Endometrial microvascular endothelial cells (primary cell): ENCODE measurements around the gene ZNF791. TPM values are rescaled to one million over a fixed set of nuclear protein-coding genes. Genes with fewer than 3 reads are reported as not detected.
"Not testable (repeated sequence)": the region's sequence is repeated elsewhere in the genome, so short reads cannot be mapped to it uniquely, and the experiment has no call there.

Experiments used
- in situ Hi-C: cut with HindIII; loops from 2 replicates; pipeline ENCODE4 v1.10.0; 2017; ENCODE audit warnings: low sequenced_read_pairs, low pct_unique_long_range_greater_than_20kb; ENCODE audit errors: inconsistent ontology term
- total RNA-seq: library from RNA; depleted of rRNA; stranded (reverse); fragments of >200 nt; gene quantifications from one replicate; pipeline ENCODE4 v1.2.3, GENCODE V29; 2015; ENCODE audit errors: inconsistent ontology term

ZNF791 gene
- total RNA-seq, 1 donor from 2014 or later = 10.0 TPM

- in situ Hi-C loops = no loop called here
Measured at GRCh38 chr19:12664406-12665280, 53.9 kb downstream of the ZNF791 start.

- in situ Hi-C loops = no loop called here
Measured at GRCh38 chr19:12665281-12665573, 54.5 kb downstream of the ZNF791 start.

- in situ Hi-C loops = no loop called here
Measured at GRCh38 chr19:12665671-12666264, 55.0 kb downstream of the ZNF791 start.

GRCh38 chr19:12666265-12667048 is 55.7 kb downstream of the ZNF791 start, which contains the start of the genes MAN2B1 and WDR83:
Gene MAN2B1, minus strand, starts transcription at chr19:12666742. Its CDS starts 41 bp downstream, at chr19:12666701.
Gene WDR83, plus strand, starts transcription at chr19:12666807. Its CDS starts 2,984 bp downstream, at chr19:12669791.
- in situ Hi-C loops = no loop called here

GRCh38 chr19:12667731-12668302 is 57.1 kb downstream of the ZNF791 start:
- in situ Hi-C loops = no loop called here

- in situ Hi-C loops = no loop called here
Measured at GRCh38 chr19:12668346-12668745, 57.6 kb downstream of the ZNF791 start.

GRCh38 chr19:12668932-12669269 is 58.2 kb downstream of the ZNF791 start:
- in situ Hi-C loops = no loop called here

GRCh38 chr19:12669270-12670158 is 58.8 kb downstream of the ZNF791 start:
- in situ Hi-C loops = no loop called here

GRCh38 chr19:12670159-12670928 is 59.6 kb downstream of the ZNF791 start:
- in situ Hi-C loops = no loop called here

GRCh38 chr19:12672744-12673143 is 62.0 kb downstream of the ZNF791 start:
- in situ Hi-C loops = no loop called here

GRCh38 chr19:12675399-12675798 is 64.7 kb downstream of the ZNF791 start:
- in situ Hi-C loops = no loop called here

- in situ Hi-C loops = no loop called here
Measured at GRCh38 chr19:12675940-12676339, 65.2 kb downstream of the ZNF791 start.

GRCh38 chr19:12676384-12676792 is 65.7 kb downstream of the ZNF791 start:
- in situ Hi-C loops = no loop called here

GRCh38 chr19:12676928-12677327 is 66.2 kb downstream of the ZNF791 start:
- in situ Hi-C loops = no loop called here

- in situ Hi-C loops = not testable (repeated sequence)
Measured at GRCh38 chr19:12678039-12678438, 67.3 kb downstream of the ZNF791 start.

GRCh38 chr19:12680034-12680433 is 69.3 kb downstream of the ZNF791 start:
- in situ Hi-C loops = no loop called here

- in situ Hi-C loops = no loop called here
Measured at GRCh38 chr19:12681074-12681987, 70.6 kb downstream of the ZNF791 start, which contains the start of gene DHPS. Gene DHPS, minus strand, starts transcription at chr19:12681880. Its CDS starts 114 bp downstream, at chr19:12681766.
